GM12878 (cell line): Measurements from ENCODE around the gene TMEM255B. TPM values are rescaled to one million over a fixed set of nuclear protein-coding genes. Genes with fewer than 3 reads are reported as not detected.

Source experiments
- ATAC-seq: fragments of 200-7000 bp; cut with Tn5 transposase; 3 replicates; pipeline ENCODE4 v1.9.1; 2020; ENCODE audit warnings: mild to moderate bottlenecking, moderate library complexity
- BruUV-seq: library from RNA; stranded (reverse); fragments of 400-500 nt; replicated peaks from 2 replicates; lab custom pipeline; 2021; lab: Mats Ljungman, UMichigan
- CTCF ChIA-PET: fragments of 300-600 bp; sonication (Branson Sonifier 250); formaldehyde crosslinking; extraction: SDS; loops from one replicate; lab custom pipeline; 2021; ENCODE audit warnings: inconsistent platforms; lab: Yijun Ruan, JAX
- POLR2A ChIA-PET: fragments of 350-600 bp; formaldehyde crosslinking; extraction: SDS; loops from one replicate; lab custom pipeline; 2021; ENCODE audit warnings: inconsistent platforms; lab: Charles Lee
- RAD21 ChIA-PET: fragments of 300-600 bp; sonication (Branson Sonifier 250); formaldehyde crosslinking; loops from one replicate; lab custom pipeline; 2023; ENCODE audit warnings: antibody characterized with exemption; ENCODE audit not compliant: unreplicated experiment; lab: Charles Lee
- SMC1A ChIA-PET: fragments of 300-600 bp; sonication (Branson Sonifier 250); formaldehyde crosslinking; loops from one replicate; lab custom pipeline; 2023; ENCODE audit not compliant: unreplicated experiment, uncharacterized antibody; lab: Charles Lee
- DNase-seq: peaks from one replicate; pipeline ENCODE4 v3.0.0-alpha.2; 2011; ENCODE audit warnings: low read depth, low spot score
- FAIRE-seq: peaks from 3 replicates; lab custom pipeline; 2011; peaks lifted over from hg19 to GRCh38; lab: Jason Lieb, UNC
- H2AFZ ChIP-seq: 2 replicates; pipeline ENCODE4 v1.6.0; 2011; ENCODE audit warnings: low read depth, low read length, control low read depth; ENCODE audit not compliant: control insufficient read depth
- H3K27ac ChIP-seq: 2 replicates; pipeline ENCODE4 v1.5.1; 2011; ENCODE audit warnings: control low read depth; ENCODE audit not compliant: control insufficient read depth, insufficient read depth
- H3K27me3 ChIP-seq, 2 experiments: replicated peaks in 1 of 2; 2 replicates each; pipeline versions ENCODE4 v1.6.0 to v1.6.1; 2011; ENCODE audit warnings: low read length in 1 of 2; ENCODE audit not compliant: control insufficient read depth in 2 of 2, insufficient read depth in 2 of 2
- H3K36me3 ChIP-seq, 2 experiments: 2 replicates each; pipeline ENCODE4 v1.5.1; 2011; ENCODE audit warnings: low read length in 1 of 2; ENCODE audit not compliant: control insufficient read depth in 2 of 2, insufficient read depth in 2 of 2
- H3K4me1 ChIP-seq: 2 replicates; pipeline ENCODE4 v1.6.1; 2011; ENCODE audit warnings: mild to moderate bottlenecking, low read length, moderate library complexity, mixed read lengths; ENCODE audit not compliant: control insufficient read depth, insufficient read depth
- H3K4me2 ChIP-seq: 2 replicates; pipeline ENCODE4 v1.6.0; 2011; ENCODE audit warnings: control low read depth; ENCODE audit not compliant: control insufficient read depth, insufficient read depth
- H3K4me3 ChIP-seq: fragments of 200-600 bp; sonication (generic); 2 replicates; pipeline ENCODE4 v1.5.1; 2016
- H3K79me2 ChIP-seq: 2 replicates; pipeline ENCODE4 v1.6.0; 2011; ENCODE audit warnings: low read length; ENCODE audit not compliant: control insufficient read depth, insufficient read depth
- H3K9ac ChIP-seq: 2 replicates; pipeline ENCODE4 v1.8.0; 2011; ENCODE audit warnings: low read length, control low read depth, mixed read lengths; ENCODE audit not compliant: control insufficient read depth, insufficient read depth
- H3K9me3 ChIP-seq: replicated peaks from 3 replicates; pipeline ENCODE4 v1.5.1; 2011; ENCODE audit warnings: mild to moderate bottlenecking, low read length; ENCODE audit not compliant: control insufficient read depth, insufficient read depth
- H4K20me1 ChIP-seq: 2 replicates; pipeline ENCODE4 v1.6.0; 2011; ENCODE audit not compliant: control insufficient read depth, insufficient read depth
- CEBPB ChIP-seq, 2 experiments: fragments of 150-350 bp in 1 of 2; IDR thresholded peaks; 2 replicates each; pipeline ENCODE4 v1.6.1; 2012 to 2014; ENCODE audit warnings: low read depth in 2 of 2, low read length in 2 of 2, borderline replicate concordance in 1 of 2, inconsistent platforms in 1 of 2
- HDAC6 ChIP-seq: fragments of 200-600 bp; sonication (generic); IDR thresholded peaks from one replicate; pipeline ENCODE4 v1.8.0; 2017; ENCODE audit warnings: antibody characterized with exemption; ENCODE audit not compliant: unreplicated experiment
- MTA2 ChIP-seq: fragments of 450-650 bp; IDR thresholded peaks from 2 replicates; pipeline ENCODE4 v1.6.1; 2016; ENCODE audit warnings: low read depth, mild to moderate bottlenecking, moderate library complexity
- MYB ChIP-seq: fragments of 150-350 bp; IDR thresholded peaks from 2 replicates; pipeline ENCODE4 v1.6.1; 2014; ENCODE audit warnings: mild to moderate bottlenecking, low read depth, low read length, borderline replicate concordance
- RBBP5 ChIP-seq: fragments of 200-600 bp; sonication (generic); conservative IDR thresholded peaks from 2 replicates; pipeline ENCODE4 v1.6.1; 2016
- SMARCA5 ChIP-seq: fragments of 450-650 bp; IDR thresholded peaks from 2 replicates; pipeline ENCODE4 v1.6.1; 2017; ENCODE audit warnings: mild to moderate bottlenecking
- TBL1XR1 ChIP-seq: IDR thresholded peaks from 2 replicates; pipeline ENCODE4 v1.6.1; 2012; ENCODE audit warnings: low read depth, low read length, improper control_type of control experiment
- TCF12 ChIP-seq: IDR thresholded peaks from 2 replicates; pipeline ENCODE4 v1.6.1; 2011; ENCODE audit warnings: low read depth, mild to moderate bottlenecking, low read length
- WGBS: methylation state at CpG from one replicate; pipeline ENCODE4 v1.1.6; 2016; ENCODE audit warnings: low lambda C conversion rate; ENCODE audit not compliant: insufficient replicate concordance, insufficient coverage; ENCODE audit errors: missing lambda C conversion rate; 5-methylcytosine and 5-hydroxymethylcytosine counted together
- in situ Hi-C: fragments of 300-500 bp; cut with MboI; formaldehyde crosslinking; loops from 9 replicates; pipeline ENCODE4 v1.14.3; 2018; ENCODE audit warnings: mixed read lengths
- intact Hi-C: fragments of 100-400 bp; cut with micrococcal nuclease; formaldehyde crosslinking; loops from one replicate; pipeline ENCODE4 v1.14.2; 2022; ENCODE audit not compliant: unreplicated experiment
- polyA plus RNA-seq, 11 experiments: library from polyadenylated mRNA; depleted of rRNA in 4 of 11; unstranded in 6 of 11; stranded (reverse) in 5 of 11; fragments of >200 nt; fragmentation: Nextera tagmentation in 4 of 11; fragmentation: Illumina TruSeq in 1 of 11; extraction: Ambion mirVana in 4 of 11; extraction: Trizol in 1 of 11; gene quantifications; 1 replicate in 1 of 11; 2 replicates in 10 of 11; pipeline versions ENCODE4 v1.2.1 to v1.2.3, GENCODE V29; 2011 to 2016; ENCODE audit warnings: inconsistent platforms in 2 of 11, missing spikeins in 2 of 11, low read depth in 1 of 11
- total RNA-seq, 4 experiments: library from RNA; depleted of rRNA in 3 of 4; stranded (reverse); fragments of >200 nt in 3 of 4; fragmentation: Illumina TruSeq in 1 of 4; extraction: Trizol in 1 of 4; gene quantifications; 2 replicates each; pipeline versions ENCODE4 v1.2.1 to v1.2.3, GENCODE V29; 2013 to 2021
- TF ChIP-seq, protein P1 (sequence below): fragments of 450-650 bp; IDR thresholded peaks from 2 replicates; pipeline ENCODE4 v1.6.1; 2016; ENCODE audit warnings: mild to moderate bottlenecking
- TF ChIP-seq, protein P2 (sequence below): fragments of 450-650 bp; IDR thresholded peaks from 2 replicates; pipeline ENCODE4 v1.6.1; 2016; ENCODE audit warnings: mild to moderate bottlenecking, moderate library complexity, borderline replicate concordance
- TF ChIP-seq, protein P3 (sequence below): IDR thresholded peaks from 2 replicates; pipeline ENCODE4 v1.6.1; 2012; ENCODE audit warnings: low read depth, low read length, improper control_type of control experiment
- TF ChIP-seq, protein P4 (sequence below): fragments of 450-650 bp; IDR thresholded peaks from 2 replicates; pipeline ENCODE4 v1.6.1; 2017; ENCODE audit warnings: mild to moderate bottlenecking, moderate library complexity
- TF ChIP-seq, protein P5 (sequence below): IDR thresholded peaks from 2 replicates; pipeline ENCODE4 v1.6.1; 2011; ENCODE audit warnings: mild to moderate bottlenecking, low read depth, low read length, moderate library complexity; ENCODE audit not compliant: insufficient replicate concordance

Gene TMEM255B
- total and polyA plus RNA-seq, 10 of the 15 experiments (the other 5 are each of a cell fraction or from before 2014, with no cell fraction given) = 0.04 to 0.62 (median 0.13) TPM; not detected in 3

DNA sequence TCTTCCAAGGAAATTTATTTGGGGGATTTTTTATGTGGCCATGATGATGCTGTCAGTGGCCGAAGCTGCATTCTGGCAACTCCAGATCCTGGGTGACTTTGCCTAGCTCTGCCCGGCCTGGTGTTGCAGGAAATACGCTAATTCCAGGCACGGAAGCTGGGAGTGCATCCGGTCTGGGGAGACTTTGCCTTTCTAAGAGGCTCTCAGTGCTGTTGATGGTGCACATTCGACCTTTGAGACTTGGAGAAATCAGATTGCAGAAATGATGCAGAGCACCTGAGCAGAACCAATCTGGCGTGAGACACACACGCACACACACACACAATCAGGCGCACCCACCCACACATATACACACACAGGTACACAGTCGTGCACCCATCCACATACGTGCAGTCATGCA is 5.9 kb upstream of the TMEM255B start (continued):
- TF ChIP-seq RBBP5 (no peak), MTA2 (no peak), HDAC6 (no peak), TBL1XR1 (no peak), CEBPB (IDR thresholded peaks at IDR 0.05; ENCODE audit: borderline replicate concordance in 1 of 2, low read depth in 2 of 2, low read length in 2 of 2) (no peak)
- TF ChIP-seq, protein P1, sequence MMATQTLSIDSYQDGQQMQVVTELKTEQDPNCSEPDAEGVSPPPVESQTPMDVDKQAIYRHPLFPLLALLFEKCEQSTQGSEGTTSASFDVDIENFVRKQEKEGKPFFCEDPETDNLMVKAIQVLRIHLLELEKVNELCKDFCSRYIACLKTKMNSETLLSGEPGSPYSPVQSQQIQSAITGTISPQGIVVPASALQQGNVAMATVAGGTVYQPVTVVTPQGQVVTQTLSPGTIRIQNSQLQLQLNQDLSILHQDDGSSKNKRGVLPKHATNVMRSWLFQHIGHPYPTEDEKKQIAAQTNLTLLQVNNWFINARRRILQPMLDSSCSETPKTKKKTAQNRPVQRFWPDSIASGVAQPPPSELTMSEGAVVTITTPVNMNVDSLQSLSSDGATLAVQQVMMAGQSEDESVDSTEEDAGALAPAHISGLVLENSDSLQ = no peak

DNA sequence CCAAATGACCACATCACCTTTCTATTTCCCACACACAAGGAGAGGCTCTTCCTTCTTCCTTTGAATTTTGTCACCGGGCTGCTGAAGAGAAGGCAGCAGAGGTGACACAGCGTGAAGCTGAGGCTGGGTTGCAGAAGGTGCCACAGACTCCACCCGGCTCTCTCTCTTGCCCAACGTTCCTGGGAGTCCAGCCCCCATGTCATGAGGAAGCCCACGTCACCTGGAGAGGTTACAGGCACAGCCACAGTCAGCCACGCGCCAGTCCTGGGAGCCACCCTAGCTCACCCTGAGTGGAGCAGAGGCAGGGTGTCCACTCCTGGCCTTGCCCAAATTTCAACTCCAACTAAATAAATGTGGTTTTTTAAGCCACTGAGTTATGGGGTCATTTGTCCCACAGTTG is 4.8 kb upstream of the TMEM255B start:
- CTCF ChIA-PET = no interaction called here
- intact Hi-C loops = no loop called here
- TF ChIP-seq, protein P2, sequence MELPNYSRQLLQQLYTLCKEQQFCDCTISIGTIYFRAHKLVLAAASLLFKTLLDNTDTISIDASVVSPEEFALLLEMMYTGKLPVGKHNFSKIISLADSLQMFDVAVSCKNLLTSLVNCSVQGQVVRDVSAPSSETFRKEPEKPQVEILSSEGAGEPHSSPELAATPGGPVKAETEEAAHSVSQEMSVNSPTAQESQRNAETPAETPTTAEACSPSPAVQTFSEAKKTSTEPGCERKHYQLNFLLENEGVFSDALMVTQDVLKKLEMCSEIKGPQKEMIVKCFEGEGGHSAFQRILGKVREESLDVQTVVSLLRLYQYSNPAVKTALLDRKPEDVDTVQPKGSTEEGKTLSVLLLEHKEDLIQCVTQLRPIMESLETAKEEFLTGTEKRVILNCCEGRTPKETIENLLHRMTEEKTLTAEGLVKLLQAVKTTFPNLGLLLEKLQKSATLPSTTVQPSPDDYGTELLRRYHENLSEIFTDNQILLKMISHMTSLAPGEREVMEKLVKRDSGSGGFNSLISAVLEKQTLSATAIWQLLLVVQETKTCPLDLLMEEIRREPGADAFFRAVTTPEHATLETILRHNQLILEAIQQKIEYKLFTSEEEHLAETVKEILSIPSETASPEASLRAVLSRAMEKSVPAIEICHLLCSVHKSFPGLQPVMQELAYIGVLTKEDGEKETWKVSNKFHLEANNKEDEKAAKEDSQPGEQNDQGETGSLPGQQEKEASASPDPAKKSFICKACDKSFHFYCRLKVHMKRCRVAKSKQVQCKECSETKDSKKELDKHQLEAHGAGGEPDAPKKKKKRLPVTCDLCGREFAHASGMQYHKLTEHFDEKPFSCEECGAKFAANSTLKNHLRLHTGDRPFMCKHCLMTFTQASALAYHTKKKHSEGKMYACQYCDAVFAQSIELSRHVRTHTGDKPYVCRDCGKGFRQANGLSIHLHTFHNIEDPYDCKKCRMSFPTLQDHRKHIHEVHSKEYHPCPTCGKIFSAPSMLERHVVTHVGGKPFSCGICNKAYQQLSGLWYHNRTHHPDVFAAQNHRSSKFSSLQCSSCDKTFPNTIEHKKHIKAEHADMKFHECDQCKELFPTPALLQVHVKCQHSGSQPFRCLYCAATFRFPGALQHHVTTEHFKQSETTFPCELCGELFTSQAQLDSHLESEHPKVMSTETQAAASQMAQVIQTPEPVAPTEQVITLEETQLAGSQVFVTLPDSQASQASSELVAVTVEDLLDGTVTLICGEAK = no peak
- TF ChIP-seq, protein P3, sequence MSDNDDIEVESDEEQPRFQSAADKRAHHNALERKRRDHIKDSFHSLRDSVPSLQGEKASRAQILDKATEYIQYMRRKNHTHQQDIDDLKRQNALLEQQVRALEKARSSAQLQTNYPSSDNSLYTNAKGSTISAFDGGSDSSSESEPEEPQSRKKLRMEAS = no peak
- TF ChIP-seq MYB (no peak), SMARCA5 (no peak), TCF12 (no peak)
- TF ChIP-seq, protein P4, sequence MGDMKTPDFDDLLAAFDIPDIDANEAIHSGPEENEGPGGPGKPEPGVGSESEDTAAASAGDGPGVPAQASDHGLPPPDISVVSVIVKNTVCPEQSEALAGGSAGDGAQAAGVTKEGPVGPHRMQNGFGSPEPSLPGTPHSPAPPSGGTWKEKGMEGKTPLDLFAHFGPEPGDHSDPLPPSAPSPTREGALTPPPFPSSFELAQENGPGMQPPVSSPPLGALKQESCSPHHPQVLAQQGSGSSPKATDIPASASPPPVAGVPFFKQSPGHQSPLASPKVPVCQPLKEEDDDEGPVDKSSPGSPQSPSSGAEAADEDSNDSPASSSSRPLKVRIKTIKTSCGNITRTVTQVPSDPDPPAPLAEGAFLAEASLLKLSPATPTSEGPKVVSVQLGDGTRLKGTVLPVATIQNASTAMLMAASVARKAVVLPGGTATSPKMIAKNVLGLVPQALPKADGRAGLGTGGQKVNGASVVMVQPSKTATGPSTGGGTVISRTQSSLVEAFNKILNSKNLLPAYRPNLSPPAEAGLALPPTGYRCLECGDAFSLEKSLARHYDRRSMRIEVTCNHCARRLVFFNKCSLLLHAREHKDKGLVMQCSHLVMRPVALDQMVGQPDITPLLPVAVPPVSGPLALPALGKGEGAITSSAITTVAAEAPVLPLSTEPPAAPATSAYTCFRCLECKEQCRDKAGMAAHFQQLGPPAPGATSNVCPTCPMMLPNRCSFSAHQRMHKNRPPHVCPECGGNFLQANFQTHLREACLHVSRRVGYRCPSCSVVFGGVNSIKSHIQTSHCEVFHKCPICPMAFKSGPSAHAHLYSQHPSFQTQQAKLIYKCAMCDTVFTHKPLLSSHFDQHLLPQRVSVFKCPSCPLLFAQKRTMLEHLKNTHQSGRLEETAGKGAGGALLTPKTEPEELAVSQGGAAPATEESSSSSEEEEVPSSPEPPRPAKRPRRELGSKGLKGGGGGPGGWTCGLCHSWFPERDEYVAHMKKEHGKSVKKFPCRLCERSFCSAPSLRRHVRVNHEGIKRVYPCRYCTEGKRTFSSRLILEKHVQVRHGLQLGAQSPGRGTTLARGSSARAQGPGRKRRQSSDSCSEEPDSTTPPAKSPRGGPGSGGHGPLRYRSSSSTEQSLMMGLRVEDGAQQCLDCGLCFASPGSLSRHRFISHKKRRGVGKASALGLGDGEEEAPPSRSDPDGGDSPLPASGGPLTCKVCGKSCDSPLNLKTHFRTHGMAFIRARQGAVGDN = no peak
- TF ChIP-seq, protein P5, sequence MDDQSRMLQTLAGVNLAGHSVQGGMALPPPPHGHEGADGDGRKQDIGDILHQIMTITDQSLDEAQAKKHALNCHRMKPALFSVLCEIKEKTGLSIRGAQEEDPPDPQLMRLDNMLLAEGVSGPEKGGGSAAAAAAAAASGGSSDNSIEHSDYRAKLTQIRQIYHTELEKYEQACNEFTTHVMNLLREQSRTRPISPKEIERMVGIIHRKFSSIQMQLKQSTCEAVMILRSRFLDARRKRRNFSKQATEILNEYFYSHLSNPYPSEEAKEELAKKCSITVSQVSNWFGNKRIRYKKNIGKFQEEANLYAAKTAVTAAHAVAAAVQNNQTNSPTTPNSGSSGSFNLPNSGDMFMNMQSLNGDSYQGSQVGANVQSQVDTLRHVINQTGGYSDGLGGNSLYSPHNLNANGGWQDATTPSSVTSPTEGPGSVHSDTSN = no peak

More for the DNA sequence above, 4.8 kb upstream of the TMEM255B start:
- BruUV-seq = no TSS peak
- Histone ChIP-seq H3K27me3 (peaks cover under 1 to 5% of the 10 kb centered on the region in 2 experiments; a peak in 3 of 4 replicates), H3K79me2 (no peaks in the 10 kb centered on the region), H3K4me3 (no peak overlapping the region), H3K9me3 (no peaks in the 10 kb centered on the region; the same call in 2 of the 3 replicates), H3K27ac (no peak overlapping the region), H3K4me1 (peaks cover 4% of the 10 kb centered on the region), H4K20me1 (no peaks in the 10 kb centered on the region), H3K4me2 (no peak overlapping the region), H2AFZ (no peak overlapping the region), H3K9ac (no peak overlapping the region), H3K36me3 (no peaks in the 10 kb centered on the region)
- WGBS = 58% methylated on average over 7 of the region's 7 CpGs
- no peak for FAIRE-seq
- in situ Hi-C loops = no loop called here
- no peak for ATAC-seq
- no peak for DNase-seq
- POLR2A ChIA-PET = no interaction called here
- RAD21 ChIA-PET = no interaction called here
- SMC1A ChIA-PET = no interaction called here
